GM23338 (cell line): ENCODE measurements around the gene SNRNP200. TPM values are rescaled to one million over a fixed set of nuclear protein-coding genes. Genes with fewer than 3 reads are reported as not detected.

ENCODE experiments used
- ATAC-seq: fragments of 200-7000 bp; cut with Tn5 transposase; 3 replicates; pipeline ENCODE4 v1.9.1; 2020
- DNase-seq: peaks from one replicate; pipeline ENCODE4 v3.0.0-alpha.2; 2015; ENCODE audit warnings: low spot score
- H2AFZ ChIP-seq: fragments of 200-600 bp; sonication (generic); 2 replicates; pipeline ENCODE4 v1.8.0; 2016; ENCODE audit warnings: antibody characterized with exemption, mild to moderate bottlenecking, moderate library complexity
- H3F3A ChIP-seq: fragments of 200-600 bp; sonication (generic); replicated peaks from 2 replicates; pipeline ENCODE4 v1.8.0; 2017; ENCODE audit warnings: antibody characterized with exemption, mixed run types, low read depth
- H3K27ac ChIP-seq: fragments of 200-600 bp; sonication (generic); 2 replicates; pipeline ENCODE4 v1.6.1; 2016; ENCODE audit warnings: low read depth
- H3K27me3 ChIP-seq: fragments of 200-600 bp; sonication (generic); 2 replicates; pipeline ENCODE4 v1.8.0; 2016; ENCODE audit warnings: mild to moderate bottlenecking, mixed run types, moderate library complexity; ENCODE audit not compliant: insufficient read depth
- H3K36me3 ChIP-seq: fragments of 200-600 bp; sonication (generic); 2 replicates; pipeline ENCODE4 v1.8.0; 2016; ENCODE audit warnings: mild to moderate bottlenecking; ENCODE audit not compliant: insufficient read depth
- H3K4me1 ChIP-seq: fragments of 200-600 bp; sonication (generic); 2 replicates; pipeline ENCODE4 v1.8.0; 2016; ENCODE audit warnings: mild to moderate bottlenecking, moderate library complexity; ENCODE audit not compliant: insufficient read depth
- H3K4me2 ChIP-seq: fragments of 200-600 bp; sonication (generic); 2 replicates; pipeline ENCODE4 v1.7.1; 2017; ENCODE audit warnings: mixed run types
- H3K4me3 ChIP-seq: fragments of 200-600 bp; sonication (generic); 2 replicates; pipeline ENCODE4 v1.6.1; 2016; ENCODE audit warnings: mixed run types
- H3K79me2 ChIP-seq: fragments of 200-600 bp; sonication (generic); replicated peaks from 2 replicates; pipeline ENCODE4 v1.8.0; 2017; ENCODE audit warnings: mild to moderate bottlenecking; ENCODE audit not compliant: insufficient read depth
- H3K9me2 ChIP-seq: fragments of 200-600 bp; sonication (generic); 2 replicates; pipeline ENCODE4 v1.8.0; 2017; ENCODE audit not compliant: insufficient read depth
- H4K20me1 ChIP-seq: fragments of 200-600 bp; sonication (generic); replicated peaks from 2 replicates; pipeline ENCODE4 v1.8.0; 2017; ENCODE audit warnings: mild to moderate bottlenecking; ENCODE audit not compliant: insufficient read depth
- H3K27ac Mint-ChIP-seq: 2 replicates; pipeline ENCODE4 v1.8.0; 2020; ENCODE audit warnings: inconsistent platforms, mild to moderate bottlenecking, moderate library complexity, mixed read lengths
- H3K27me3 Mint-ChIP-seq: 3 replicates; pipeline ENCODE4 v1.8.0; 2022; ENCODE audit warnings: low read depth, mild to moderate bottlenecking, moderate library complexity, mixed read lengths, inconsistent platforms; ENCODE audit not compliant: insufficient read depth, poor library complexity
- H3K36me3 Mint-ChIP-seq: 3 replicates; pipeline ENCODE4 v1.8.0; 2021; ENCODE audit warnings: low read depth, mild to moderate bottlenecking, inconsistent platforms, moderate library complexity, mixed read lengths
- H3K4me1 Mint-ChIP-seq: 3 replicates; pipeline ENCODE4 v1.8.0; 2020; ENCODE audit warnings: mild to moderate bottlenecking, inconsistent platforms, mixed read lengths
- H3K4me3 Mint-ChIP-seq: 3 replicates; pipeline ENCODE4 v1.8.0; 2021; ENCODE audit warnings: moderate library complexity, mild to moderate bottlenecking, inconsistent platforms, mixed read lengths
- H3K9me3 Mint-ChIP-seq: 3 replicates; pipeline ENCODE4 v1.8.0; 2020; ENCODE audit warnings: moderate library complexity, mild to moderate bottlenecking, inconsistent platforms, mixed read lengths
- CREB1 ChIP-seq: fragments of 250-450 bp; sonication (Bioruptor Pico); IDR thresholded peaks from 2 replicates; pipeline ENCODE4 v1.5.0; 2020; ENCODE audit warnings: low read depth, mild to moderate bottlenecking, moderate library complexity
- CTCF ChIP-seq, 2 experiments: fragments of 200-600 bp in 1 of 2; sonication (generic) in 1 of 2; conservative IDR thresholded peaks; 2 replicates each; pipeline versions ENCODE4 v1.5.1 to v1.6.1; 2016 to 2017; ENCODE audit warnings: antibody characterized with exemption in 2 of 2, low read depth in 2 of 2, mild to moderate bottlenecking in 2 of 2, moderate library complexity in 1 of 2
- EZH2phosphoT487 ChIP-seq: fragments of 200-600 bp; sonication (generic); IDR thresholded peaks from one replicate; pipeline ENCODE4 v1.8.1; 2018; ENCODE audit warnings: antibody characterized with exemption; ENCODE audit not compliant: unreplicated experiment
- JUNB ChIP-seq: IDR thresholded peaks from one replicate; pipeline ENCODE4 v1.6.1; 2016; ENCODE audit warnings: antibody characterized with exemption; ENCODE audit not compliant: unreplicated experiment
- NANOG ChIP-seq: IDR thresholded peaks from 2 replicates; pipeline ENCODE4 v1.6.1; 2016; ENCODE audit warnings: antibody characterized with exemption, borderline replicate concordance
- POLR2AphosphoS5 ChIP-seq: IDR thresholded peaks from 2 replicates; pipeline ENCODE4 v1.6.1; 2016; ENCODE audit warnings: antibody characterized with exemption, low read depth
- REST ChIP-seq: IDR thresholded peaks from one replicate; pipeline ENCODE4 v1.6.1; 2018; ENCODE audit warnings: antibody characterized with exemption; ENCODE audit not compliant: unreplicated experiment
- STAT1 ChIP-seq: IDR thresholded peaks from one replicate; pipeline ENCODE4 v1.6.1; 2016; ENCODE audit warnings: antibody characterized with exemption; ENCODE audit not compliant: unreplicated experiment
- ZNF331 ChIP-seq: fragments of 250-450 bp; sonication (Bioruptor Pico); IDR thresholded peaks from 2 replicates; pipeline ENCODE4 v1.5.0; 2020; ENCODE audit warnings: low read depth, mild to moderate bottlenecking, moderate library complexity
- ZNF462 ChIP-seq: fragments of 250-450 bp; sonication (Bioruptor Pico); IDR thresholded peaks from 2 replicates; pipeline ENCODE4 v1.5.0; 2020; ENCODE audit warnings: mild to moderate bottlenecking, moderate library complexity
- polyA plus RNA-seq: library from polyadenylated mRNA; unstranded; fragments of >200 nt; fragmentation: Nextera tagmentation; extraction: Ambion mirVana; gene quantifications from 2 replicates; pipeline ENCODE4 v1.2.1, GENCODE V29; 2016
- total RNA-seq: library from RNA; depleted of rRNA; stranded (reverse); fragments of >200 nt; shearing (Covaris generic); gene quantifications from 2 replicates; pipeline ENCODE4 v1.2.3, GENCODE V29; 2014

Gene SNRNP200
- total and polyA plus RNA-seq, 2 experiments from 2014 or later: 70.7 to 179 TPM

GRCh38 chr2:96308248-96308647 lies 2.9 kb upstream of the SNRNP200 start (continued):
- TF ChIP-seq ZNF462 (CRISPR knock-in tag) (no peak), EZH2phosphoT487 (no peak), JUNB (no peak)

GRCh38 chr2:96306370-96306769 lies 1.0 kb upstream of the SNRNP200 start:
- no peaks in the 10 kb centered on the region; the same call in 1 of the 2 replicates for H3F3A ChIP-seq
- H3K27ac Mint-ChIP-seq: peak overlapping the region; percentile 99
- peak overlapping the region; percentile 90 for H3K27ac ChIP-seq
- DNase-seq (no peak), ATAC-seq (no peak)
- peaks cover 17% of the 10 kb centered on the region for H3K4me1 Mint-ChIP-seq
- peak overlapping the region; percentile 75 for H3K4me3 ChIP-seq
- H3K9me2 ChIP-seq: no peaks in the 10 kb centered on the region
- H3K4me2 ChIP-seq: peak overlapping the region; percentile 92
- H3K36me3 ChIP-seq: peaks cover 27% of the 10 kb centered on the region
- peaks cover 35% of the 10 kb centered on the region for H3K79me2 ChIP-seq
- no peaks in the 10 kb centered on the region for H3K9me3 Mint-ChIP-seq
- peak overlapping the region; percentile 100 for H3K4me3 Mint-ChIP-seq
- H2AFZ ChIP-seq: peak overlapping the region; percentile 25; the same call in 1 of the 2 replicates
- H3K27me3 Mint-ChIP-seq: no peaks in the 10 kb centered on the region
- H3K4me1 ChIP-seq: no peaks in the 10 kb centered on the region; the same call in 1 of the 2 replicates
- peaks cover 7% of the 10 kb centered on the region; the same call in 1 of the 2 replicates for H4K20me1 ChIP-seq
- no peaks in the 10 kb centered on the region for H3K27me3 ChIP-seq
- H3K36me3 Mint-ChIP-seq: peaks cover 36% of the 10 kb centered on the region
- TF ChIP-seq STAT1 (no peak), CTCF (conservative IDR thresholded peaks at IDR 0.05; ENCODE audit: low read depth in 2 of 2) (no peak), NANOG (no peak), CREB1 (no peak), ZNF331 (CRISPR knock-in tag) (no peak), POLR2AphosphoS5 (no peak), REST (no peak), JUNB (no peak)
